NOMO-1 (cell line): ENCODE data around the gene IFNGR2.
"Not testable (repeated sequence)": the region's sequence is repeated elsewhere in the genome, so short reads cannot be mapped to it uniquely, and the experiment has no call there.

ENCODE experiments used
- DNase-seq, 2 experiments: peaks; one replicate each; lab custom pipeline; 2025; ENCODE audit not compliant: unreplicated experiment in 2 of 2; lab: John Stamatoyannopoulos, UW

Gene IFNGR2

GRCh38 chr21:33398361-33398760 lies 4.9 kb upstream of the IFNGR2 start:
- DNase-seq = no peak

GRCh38 chr21:33401630-33401992 lies 1.6 kb upstream of the IFNGR2 start:
- peak; percentile 39 to 63 for DNase-seq

GRCh38 chr21:33402001-33402979 lies 923 bp upstream of the IFNGR2 start:
- peak; percentile 94 to 95 for DNase-seq

- peak; percentile 25 to 32 for DNase-seq
Observed at GRCh38 chr21:33403786-33404585, 773 bp downstream of the IFNGR2 start.

- DNase-seq = no peak
Observed at GRCh38 chr21:33406493-33406892, 3.3 kb downstream of the IFNGR2 start.

- DNase-seq = no peak
Observed at GRCh38 chr21:33411949-33412430, 8.8 kb downstream of the IFNGR2 start.

GRCh38 chr21:33412439-33412831 lies 9.2 kb downstream of the IFNGR2 start:
- DNase-seq = not testable (repeated sequence)

GRCh38 chr21:33412832-33413519 lies 9.8 kb downstream of the IFNGR2 start:
- DNase-seq = no peak

- no peak for DNase-seq
Observed at GRCh38 chr21:33414068-33414467, 10.9 kb downstream of the IFNGR2 start.

- no peak for DNase-seq
Observed at GRCh38 chr21:33414926-33415325, 11.7 kb downstream of the IFNGR2 start.

- no peak for DNase-seq
Observed at GRCh38 chr21:33418691-33419090, 15.5 kb downstream of the IFNGR2 start.

GRCh38 chr21:33419538-33420123 lies 16.4 kb downstream of the IFNGR2 start:
- DNase-seq = no peak

GRCh38 chr21:33421713-33422393 lies 18.6 kb downstream of the IFNGR2 start:
- DNase-seq = no peak

GRCh38 chr21:33424214-33424613 lies 21.0 kb downstream of the IFNGR2 start:
- DNase-seq = no peak

GRCh38 chr21:33425825-33426224 lies 22.6 kb downstream of the IFNGR2 start:
- no peak for DNase-seq

- DNase-seq = no peak
Observed at GRCh38 chr21:33427051-33427450, 23.8 kb downstream of the IFNGR2 start.

GRCh38 chr21:33428669-33429068 lies 25.5 kb downstream of the IFNGR2 start:
- DNase-seq = no peak

GRCh38 chr21:33430858-33431257 lies 27.6 kb downstream of the IFNGR2 start:
- DNase-seq = no peak

GRCh38 chr21:33432496-33432895 lies 29.3 kb downstream of the IFNGR2 start:
- DNase-seq = no peak

GRCh38 chr21:33433001-33433400 lies 29.8 kb downstream of the IFNGR2 start:
- no peak for DNase-seq
